Vagina (tissue), 2 donors: Measurements from ENCODE around the gene KCNG1. TPM values are rescaled to one million over a fixed set of nuclear protein-coding genes. Genes with fewer than 3 reads are reported as not detected.

ENCODE experiments used
- DNase-seq, 2 donors: peaks; one replicate each; pipeline ENCODE4 v3.0.0-alpha.2; 2017; ENCODE audit errors: extremely low spot score in 2 of 2
- H3K27ac ChIP-seq: fragments of 200-600 bp; sonication (generic); one replicate; pipeline ENCODE4 v1.5.1; 2019
- H3K27me3 ChIP-seq: fragments of 200-600 bp; sonication (generic); one replicate; pipeline ENCODE4 v1.5.1; 2019
- H3K36me3 ChIP-seq, 2 donors: fragments of 200-600 bp; sonication (generic); one replicate each; pipeline ENCODE4 v1.5.1; 2017 to 2019
- H3K4me1 ChIP-seq: fragments of 200-600 bp; sonication (generic); one replicate; pipeline ENCODE4 v1.5.1; 2019
- H3K4me3 ChIP-seq, 2 donors: fragments of 200-600 bp; sonication (generic); 1 replicate in 1 of 2; 2 replicates in 1 of 2; pipeline ENCODE4 v1.5.1; 2016 to 2019
- H3K9me3 ChIP-seq: fragments of 200-600 bp; sonication (generic); one replicate; pipeline ENCODE4 v1.5.1; 2019
- CTCF ChIP-seq, 3 experiments: fragments of 450-650 bp in 2 of 3; fragments of 200-600 bp in 1 of 3; sonication (generic) in 1 of 3; IDR thresholded peaks; one replicate each; pipeline ENCODE4 v1.5.1; 2017 to 2019; ENCODE audit warnings: antibody characterized with exemption in 3 of 3, mild to moderate bottlenecking in 2 of 3, moderate library complexity in 2 of 3
- POLR2A ChIP-seq, 2 donors: fragments of 450-650 bp; IDR thresholded peaks; one replicate each; pipeline ENCODE4 v1.6.1; 2017; ENCODE audit warnings: antibody characterized with exemption in 2 of 2, mild to moderate bottlenecking in 2 of 2, moderate library complexity in 2 of 2
- POLR2AphosphoS5 ChIP-seq, 2 donors: sonication (generic); formaldehyde crosslinking; IDR thresholded peaks; one replicate each; pipeline ENCODE4 v1.9.0; 2017; ENCODE audit warnings: antibody characterized with exemption in 2 of 2, mild to moderate bottlenecking in 2 of 2, low read depth in 1 of 2; ENCODE audit not compliant: insufficient read depth in 1 of 2
- intact Hi-C: fragments of 100-400 bp; cut with DNase I; formaldehyde crosslinking; loops from one replicate; pipeline ENCODE4 v1.15.1; 2023
- total RNA-seq: library from RNA; depleted of rRNA; stranded (reverse); fragments of >200 nt; gene quantifications from one replicate; pipeline ENCODE4 v1.2.3, GENCODE V29; 2016

Gene KCNG1
- total RNA-seq, 1 donor from 2014 or later, result 7.9 TPM

- Histone ChIP-seq H3K27me3 (no peaks in the 10 kb centered on the region), H3K4me3 (no peak overlapping the region), H3K36me3 (no peaks in the 10 kb centered on the region), H3K4me1 (peaks cover 17% of the 10 kb centered on the region), H3K27ac (no peak overlapping the region), H3K9me3 (no peaks in the 10 kb centered on the region)
- DNase-seq, result no peak
- intact Hi-C loops, result no loop called here
- TF ChIP-seq CTCF (IDR thresholded peaks at IDR 0.05) (no peak), POLR2AphosphoS5 (IDR thresholded peaks at IDR 0.05; ENCODE audit: insufficient read depth in 1 of 2, low read depth in 1 of 2) (no peak), POLR2A (IDR thresholded peaks at IDR 0.05) (no peak)
Measured at GRCh38 chr20:51027035-51027795, 4.3 kb upstream of the KCNG1 start.

- H3K27me3 ChIP-seq, result no peaks in the 10 kb centered on the region
- no peaks in the 10 kb centered on the region for H3K36me3 ChIP-seq
- intact Hi-C loops, result no loop called here
- DNase-seq, result no peak
- H3K4me3 ChIP-seq, result no peak overlapping the region
- no peak overlapping the region for H3K27ac ChIP-seq
- TF ChIP-seq CTCF (IDR thresholded peaks at IDR 0.05) (no peak), POLR2A (IDR thresholded peaks at IDR 0.05) (no peak), POLR2AphosphoS5 (IDR thresholded peaks at IDR 0.05; ENCODE audit: insufficient read depth in 1 of 2, low read depth in 1 of 2) (no peak)
- peaks cover 17% of the 10 kb centered on the region for H3K4me1 ChIP-seq
- H3K9me3 ChIP-seq, result no peaks in the 10 kb centered on the region
Measured at GRCh38 chr20:51026269-51026668, 3.4 kb upstream of the KCNG1 start.

- H3K4me3 ChIP-seq, result no peak overlapping the region
- intact Hi-C loops, result no loop called here
- peaks cover 17% of the 10 kb centered on the region for H3K4me1 ChIP-seq
- H3K27ac ChIP-seq, result no peak overlapping the region
- H3K9me3 ChIP-seq, result no peaks in the 10 kb centered on the region
- H3K27me3 ChIP-seq, result no peaks in the 10 kb centered on the region
- no peak for DNase-seq
- H3K36me3 ChIP-seq, result no peaks in the 10 kb centered on the region
- TF ChIP-seq CTCF (IDR thresholded peaks at IDR 0.05) (no peak), POLR2AphosphoS5 (IDR thresholded peaks at IDR 0.05; ENCODE audit: insufficient read depth in 1 of 2, low read depth in 1 of 2) (no peak), POLR2A (IDR thresholded peaks at IDR 0.05) (no peak)
Measured at GRCh38 chr20:51024761-51025160, 1.9 kb upstream of the KCNG1 start.

- H3K9me3 ChIP-seq, result no peaks in the 10 kb centered on the region
- peak overlapping the region; percentile 49 to 50 for H3K4me3 ChIP-seq
- no peak overlapping the region for H3K27ac ChIP-seq
- no peaks in the 10 kb centered on the region for H3K27me3 ChIP-seq
- H3K36me3 ChIP-seq, result no peaks in the 10 kb centered on the region
- intact Hi-C loops, result no loop called here
- TF ChIP-seq POLR2A (IDR thresholded peaks at IDR 0.05) (no peak), CTCF (IDR thresholded peaks at IDR 0.05) (no peak), POLR2AphosphoS5 (IDR thresholded peaks at IDR 0.05; ENCODE audit: insufficient read depth in 1 of 2, low read depth in 1 of 2) (no peak)
- H3K4me1 ChIP-seq, result peaks cover 17% of the 10 kb centered on the region
- DNase-seq, result no peak
Measured at GRCh38 chr20:51023617-51024155, 779 bp upstream of the KCNG1 start.

- H3K27me3 ChIP-seq, result no peaks in the 10 kb centered on the region
- intact Hi-C loops, result no loop called here
- H3K27ac ChIP-seq, result no peak overlapping the region
- H3K36me3 ChIP-seq, result no peaks in the 10 kb centered on the region
- no peak for TF ChIP-seq POLR2AphosphoS5 (IDR thresholded peaks at IDR 0.05; ENCODE audit: insufficient read depth in 1 of 2, low read depth in 1 of 2)
- no peak for TF ChIP-seq POLR2A (IDR thresholded peaks at IDR 0.05)
- no peak for TF ChIP-seq CTCF (IDR thresholded peaks at IDR 0.05)
- peaks cover 17% of the 10 kb centered on the region for H3K4me1 ChIP-seq
- H3K4me3 ChIP-seq, result peak overlapping the region; percentile 49 to 50
- no peak for DNase-seq
- H3K9me3 ChIP-seq, result no peaks in the 10 kb centered on the region
Measured at GRCh38 chr20:51022227-51022802, 592 bp downstream of the KCNG1 start.
